HG03432 (cell line): ENCODE data around the gene MAP3K5.
"Not testable (repeated sequence)": the region's sequence is repeated elsewhere in the genome, so short reads cannot be mapped to it uniquely, and the experiment has no call there.

Experiments
- ATAC-seq: cut with Tn5 transposase; IDR thresholded peaks from one replicate; pipeline ENCODE4 v1.9.1; 2021; ENCODE audit warnings: mild to moderate bottlenecking, moderate library complexity; ENCODE audit not compliant: unreplicated experiment

MAP3K5 gene

GRCh38 chr6:136772685-136773472, 19.4 kb downstream of the MAP3K5 start:
- ATAC-seq = peak; percentile 72

DNA sequence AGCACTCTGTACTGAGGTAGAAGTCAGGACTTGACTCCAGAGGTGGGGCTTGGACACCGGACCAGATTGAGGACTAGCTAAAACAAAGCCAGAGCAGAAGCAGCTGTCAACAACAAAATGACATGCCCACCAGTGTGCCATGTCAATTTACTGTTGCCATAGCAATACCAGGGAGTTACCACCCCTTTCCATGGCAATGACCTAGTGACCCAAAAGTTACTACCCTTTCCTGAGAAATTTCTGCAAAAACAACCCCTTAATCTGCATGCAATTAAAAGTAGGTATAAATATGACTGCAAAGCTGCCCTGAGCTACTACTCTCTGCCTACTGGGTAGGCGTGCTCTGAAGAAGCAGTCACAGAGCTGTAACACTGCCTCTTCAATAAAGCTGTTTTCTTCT, 21.0 kb downstream of the MAP3K5 start:
- no peak for ATAC-seq

DNA sequence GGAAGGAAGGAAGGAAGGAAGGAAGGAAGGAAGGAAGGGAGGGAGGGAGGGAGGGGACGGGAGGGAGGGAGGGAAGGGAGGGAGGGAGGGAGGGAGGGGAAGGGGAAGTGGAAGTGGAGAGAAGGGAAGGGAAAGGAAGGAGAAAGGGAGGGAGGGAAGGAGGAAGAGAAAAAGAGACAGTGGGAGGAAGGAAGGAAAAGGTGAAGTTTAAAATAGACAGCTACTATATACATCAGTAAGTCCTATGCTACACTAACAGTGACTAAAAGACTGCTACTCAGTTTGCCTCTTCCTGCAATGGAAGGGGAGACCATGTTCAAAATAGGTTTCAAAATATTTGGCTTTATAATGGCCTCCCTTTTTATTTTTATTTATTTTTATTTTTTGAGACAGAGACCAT, 22.5 kb downstream of the MAP3K5 start:
- no peak for ATAC-seq

GRCh38 chr6:136769124-136769523, 23.2 kb downstream of the MAP3K5 start:
- no peak for ATAC-seq

DNA sequence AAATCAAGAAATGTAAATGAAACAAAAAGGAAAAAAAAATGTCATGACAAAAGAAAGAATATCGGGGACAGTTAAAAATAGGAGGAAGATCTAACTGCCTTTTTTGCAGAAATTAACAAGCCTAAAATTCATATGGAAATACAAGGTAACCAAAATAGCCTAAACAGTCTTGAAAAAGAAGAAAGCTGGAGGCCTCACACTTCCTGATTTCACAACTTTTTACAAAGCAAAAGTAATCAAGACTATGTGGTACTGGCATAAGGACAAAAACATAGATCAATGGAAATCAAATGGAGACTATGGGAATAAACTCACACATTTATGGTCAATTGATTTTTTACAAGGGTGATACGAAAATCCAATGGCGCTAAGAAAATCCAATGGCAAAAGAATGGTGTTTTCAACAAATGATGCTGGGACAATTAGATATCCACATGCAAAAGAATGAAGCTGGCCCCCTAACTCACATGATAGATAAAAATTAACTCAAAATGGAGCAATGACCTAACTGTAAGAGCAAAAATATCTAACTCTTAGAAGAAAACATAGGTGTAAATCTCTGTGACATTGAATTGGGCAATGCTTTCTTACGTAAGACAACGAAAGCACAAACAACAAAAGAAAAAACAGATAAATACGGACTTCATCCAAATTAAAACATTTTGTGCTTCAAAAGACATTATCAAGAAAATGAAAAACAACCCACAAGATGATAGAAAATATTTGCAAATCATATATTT, 24.5 kb downstream of the MAP3K5 start:
- ATAC-seq = no peak

DNA sequence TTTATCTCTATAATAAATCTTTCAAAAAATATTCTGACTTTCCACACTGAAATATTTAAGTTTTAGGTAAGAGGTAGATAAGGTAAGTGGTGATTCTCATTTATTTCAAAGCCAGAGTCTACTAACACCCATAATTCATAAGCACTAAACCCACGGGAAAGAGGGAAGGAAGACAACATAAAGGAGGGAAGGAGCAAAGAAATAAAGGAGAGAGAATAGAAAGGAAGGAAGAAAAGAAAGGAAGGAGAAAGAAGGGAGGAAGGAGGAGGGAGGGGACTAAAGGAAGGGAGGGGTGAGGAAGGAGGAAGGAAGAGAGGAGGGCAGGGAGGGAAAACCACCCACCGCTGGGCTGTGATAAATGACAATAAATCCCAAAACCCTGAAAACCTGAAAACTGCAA, 25.2 kb downstream of the MAP3K5 start:
- ATAC-seq = no peak

GRCh38 chr6:136766274-136766673, 26.0 kb downstream of the MAP3K5 start:
- ATAC-seq = no peak

DNA sequence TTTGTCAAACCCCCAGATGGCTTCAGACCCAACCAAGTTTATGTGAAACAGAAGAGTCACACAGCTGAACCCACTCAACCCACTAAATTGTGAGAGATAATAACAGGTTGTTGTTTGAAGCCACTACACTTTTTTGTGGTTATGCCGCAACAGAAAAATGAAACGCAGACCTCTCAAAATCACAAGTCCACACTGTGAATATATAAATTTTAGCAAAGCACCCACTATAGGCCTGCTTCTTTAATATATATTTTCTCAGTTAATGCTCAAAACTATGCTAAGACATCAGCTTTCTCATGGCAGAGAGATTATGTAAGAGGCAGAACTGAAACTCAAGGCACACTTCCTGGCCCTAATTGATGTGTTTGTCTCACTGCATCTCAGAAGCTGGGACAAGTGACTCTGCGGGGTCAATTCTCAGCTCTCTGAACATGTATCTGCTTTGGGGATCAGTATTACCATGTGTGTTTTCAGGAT, 27.7 kb downstream of the MAP3K5 start:
- ATAC-seq = peak; percentile 46

DNA sequence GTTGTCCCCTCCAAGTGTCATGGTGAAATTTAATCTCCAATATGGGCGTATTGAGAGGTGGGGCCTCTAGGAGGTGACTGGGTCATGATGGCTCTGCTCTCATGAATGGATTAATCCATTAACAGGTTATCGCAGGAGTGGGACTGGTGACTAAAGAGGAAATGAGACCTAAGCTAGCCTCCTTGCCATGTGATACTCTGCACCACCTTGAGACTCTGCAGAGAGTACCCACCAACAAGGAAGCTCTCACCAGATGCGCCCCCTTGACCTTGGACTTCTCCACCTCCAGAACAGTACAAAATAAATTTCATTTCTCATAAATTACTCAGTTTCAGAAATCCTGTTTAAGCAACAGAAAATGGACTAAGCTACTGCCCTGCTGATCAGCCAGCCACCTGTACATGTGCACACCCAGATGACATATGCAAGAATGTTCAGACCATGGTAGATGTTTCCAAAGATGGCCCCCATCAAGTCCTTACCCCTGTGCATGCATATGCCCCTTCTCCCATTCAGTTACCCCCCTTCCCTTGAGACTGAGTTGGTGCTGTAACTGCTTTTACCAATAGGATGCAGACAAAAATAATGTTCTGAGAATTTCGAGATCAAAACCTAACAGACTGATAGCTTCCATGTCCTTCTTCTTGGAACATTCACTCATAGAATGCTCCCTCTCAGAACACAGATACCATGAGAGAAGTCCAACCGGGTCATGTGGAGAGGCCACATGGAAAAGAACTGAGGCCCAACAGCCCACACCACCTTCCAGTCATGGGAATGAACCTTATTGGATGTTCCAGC, 28.4 kb downstream of the MAP3K5 start:
- ATAC-seq = peak; percentile 45

GRCh38 chr6:136763255-136763654, 29.0 kb downstream of the MAP3K5 start:
- ATAC-seq = peak; percentile 33

GRCh38 chr6:136762022-136762975, 30.0 kb downstream of the MAP3K5 start:
- ATAC-seq = no peak

GRCh38 chr6:136761227-136761922, 30.9 kb downstream of the MAP3K5 start:
- ATAC-seq = no peak

DNA sequence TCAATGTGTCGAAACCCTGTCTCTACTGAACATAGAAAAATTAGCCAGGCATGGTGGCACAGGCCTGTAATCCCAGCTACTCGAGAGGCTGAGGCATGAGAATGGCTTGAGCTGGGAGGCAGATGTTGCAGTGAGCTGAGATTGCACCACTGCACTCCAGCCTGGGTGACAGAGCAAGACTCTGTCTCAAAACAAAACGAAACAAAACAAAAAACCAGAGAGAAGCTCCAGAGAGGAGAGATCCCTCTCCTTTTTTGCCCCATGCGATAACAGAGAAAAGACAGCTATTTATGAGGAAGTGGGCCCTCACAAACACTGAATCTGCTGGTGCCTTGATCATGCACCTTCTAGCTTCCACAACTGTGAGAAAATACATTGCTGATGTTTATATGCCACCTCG, 31.5 kb downstream of the MAP3K5 start:
- not testable (repeated sequence) for ATAC-seq

- ATAC-seq = no peak
These were observed 35.1 kb downstream of the MAP3K5 start for GRCh38 chr6:136757150-136757549.

- ATAC-seq = no peak
These were observed 37.5 kb downstream of the MAP3K5 start for GRCh38 chr6:136754820-136755219.

DNA sequence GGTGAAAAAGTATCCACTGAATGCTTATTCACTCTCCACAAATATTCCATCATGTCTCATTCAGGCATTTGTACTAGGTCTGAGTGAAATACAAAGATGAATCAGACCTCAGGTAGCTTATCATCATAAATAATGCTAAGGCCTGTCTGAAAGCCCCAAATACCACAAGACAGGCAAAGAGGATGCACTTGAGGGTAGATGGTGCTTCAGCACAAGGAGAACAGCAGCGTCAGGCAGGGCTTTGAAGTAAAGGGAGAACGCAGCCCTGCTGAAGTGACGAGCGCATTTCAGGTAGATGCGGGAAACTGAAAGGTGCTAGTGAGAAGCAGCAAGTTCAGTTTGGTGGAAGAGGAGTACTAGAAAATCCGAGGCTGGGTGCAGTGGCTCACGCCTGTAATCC, 38.7 kb downstream of the MAP3K5 start:
- ATAC-seq = no peak

GRCh38 chr6:136752554-136752953, 39.7 kb downstream of the MAP3K5 start:
- no peak for ATAC-seq

DNA sequence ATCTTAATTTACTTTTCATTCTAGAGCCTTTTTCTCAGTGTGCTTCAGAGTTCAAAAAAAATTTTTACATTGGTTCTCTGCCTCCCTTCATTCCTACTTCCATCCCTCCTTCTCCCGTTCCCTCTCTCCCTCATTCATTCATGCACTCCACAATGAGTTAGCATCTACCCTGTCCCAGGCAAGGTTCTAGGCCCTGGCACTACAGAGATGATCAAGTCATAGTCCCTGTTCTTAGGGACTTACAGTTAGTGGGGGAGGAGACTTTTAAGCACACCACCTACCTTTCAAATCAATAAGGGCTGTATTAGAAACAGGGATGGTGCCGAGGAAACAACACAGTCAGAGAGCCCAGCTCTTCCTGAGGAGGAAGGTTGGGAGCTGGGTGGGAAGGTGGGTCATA, 40.3 kb downstream of the MAP3K5 start:
- ATAC-seq = peak; percentile 1

DNA sequence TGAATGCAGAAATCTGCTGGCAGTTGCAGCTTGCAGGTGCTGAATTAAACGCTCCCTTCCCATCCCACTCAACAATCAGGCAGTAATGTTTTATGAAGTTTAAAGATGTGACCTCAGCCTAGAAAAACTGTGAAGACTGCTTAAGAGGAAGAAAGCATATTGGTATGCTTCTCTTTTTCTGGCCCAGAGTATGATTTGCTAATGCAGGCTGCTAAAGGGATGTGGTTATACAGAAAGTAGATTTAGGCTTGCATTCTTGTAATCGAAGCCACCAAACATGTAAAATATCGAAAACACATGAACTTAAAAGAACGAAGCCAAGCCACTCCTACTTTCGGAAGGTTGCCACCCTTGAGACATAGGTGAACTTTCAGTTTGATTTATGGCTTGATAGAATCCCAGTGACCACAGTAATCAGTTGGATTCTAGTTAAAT, 40.7 kb downstream of the MAP3K5 start:
- ATAC-seq = peak; percentile 94
